Testis (tissue), 3 donors: Measurements from ENCODE around the gene ANKRD44. TPM values are rescaled to one million over a fixed set of nuclear protein-coding genes. Genes with fewer than 3 reads are reported as not detected.

Experiments used
- DNase-seq: peaks from one replicate; pipeline ENCODE4 v3.0.0-alpha.2; 2019
- H3K27ac ChIP-seq, 2 donors: fragments of 200-600 bp; sonication (generic); one replicate each; pipeline ENCODE4 v1.5.1; 2019
- H3K27me3 ChIP-seq: fragments of 200-600 bp; sonication (generic); one replicate; pipeline ENCODE4 v1.5.1; 2019
- H3K36me3 ChIP-seq: fragments of 200-600 bp; sonication (generic); one replicate; pipeline ENCODE4 v1.5.1; 2017; ENCODE audit warnings: low read depth; ENCODE audit errors: missing control alignments
- H3K4me1 ChIP-seq: fragments of 200-600 bp; sonication (generic); one replicate; pipeline ENCODE4 v1.5.1; 2019
- H3K4me3 ChIP-seq, 2 donors: fragments of 200-600 bp; sonication (generic); one replicate each; pipeline ENCODE4 v1.5.1; 2017 to 2019
- H3K9me3 ChIP-seq: fragments of 200-600 bp; sonication (generic); one replicate; pipeline ENCODE4 v1.5.1; 2017
- POLR2A ChIP-seq: fragments of 450-650 bp; IDR thresholded peaks from one replicate; pipeline ENCODE4 v1.6.1; 2017; ENCODE audit warnings: antibody characterized with exemption, mild to moderate bottlenecking, moderate library complexity
- WGBS, 2 donors: methylation state at CpG; one replicate each; pipeline ENCODE4 v1.1.5; 2018; 5-methylcytosine and 5-hydroxymethylcytosine counted together
- intact Hi-C: fragments of 100-400 bp; cut with DNase I; formaldehyde crosslinking; loops from one replicate; pipeline ENCODE4 v1.15.1; 2023; ENCODE audit warnings: low total_unique reads
- polyA plus RNA-seq: library from polyadenylated mRNA; stranded (reverse); fragments of 350-450 nt; fragmentation: Illumina TruSeq; extraction: RNeasy Lipid Tissue Mini Kit (QIAGEN cat#74804); gene quantifications from one replicate; pipeline ENCODE4 v1.2.3, GENCODE V29; 2014; ENCODE audit warnings: low read depth, low replicate concordance; ENCODE audit not compliant: insufficient read depth
- total RNA-seq, 2 donors: library from RNA; depleted of rRNA; stranded (reverse); fragments of >200 nt; gene quantifications; one replicate each; pipeline ENCODE4 v1.2.3, GENCODE V29; 2016
- TF ChIP-seq, protein P1 (sequence below), 3 experiments: fragments of 450-650 bp in 2 of 3; fragments of 200-600 bp in 1 of 3; sonication (generic) in 1 of 3; IDR thresholded peaks; one replicate each; pipeline ENCODE4 v1.5.1; 2016 to 2019; ENCODE audit warnings: antibody characterized with exemption in 3 of 3, mild to moderate bottlenecking in 2 of 3, moderate library complexity in 1 of 3

The ANKRD44 gene
- total and polyA plus RNA-seq, 3 donors from 2014 or later: 11.2 to 14.5 (median 11.5) TPM

GRCh38 chr2:197269815-197270214 lies 40.8 kb downstream of the ANKRD44 start:
- Histone ChIP-seq H3K4me1 (no peaks in the 10 kb centered on the region), H3K27me3 (no peaks in the 10 kb centered on the region), H3K27ac (no peak overlapping the region), H3K36me3 (no peaks in the 10 kb centered on the region), H3K4me3 (no peak overlapping the region), H3K9me3 (no peaks in the 10 kb centered on the region)
- DNase-seq: no peak
- TF ChIP-seq, protein P1, sequence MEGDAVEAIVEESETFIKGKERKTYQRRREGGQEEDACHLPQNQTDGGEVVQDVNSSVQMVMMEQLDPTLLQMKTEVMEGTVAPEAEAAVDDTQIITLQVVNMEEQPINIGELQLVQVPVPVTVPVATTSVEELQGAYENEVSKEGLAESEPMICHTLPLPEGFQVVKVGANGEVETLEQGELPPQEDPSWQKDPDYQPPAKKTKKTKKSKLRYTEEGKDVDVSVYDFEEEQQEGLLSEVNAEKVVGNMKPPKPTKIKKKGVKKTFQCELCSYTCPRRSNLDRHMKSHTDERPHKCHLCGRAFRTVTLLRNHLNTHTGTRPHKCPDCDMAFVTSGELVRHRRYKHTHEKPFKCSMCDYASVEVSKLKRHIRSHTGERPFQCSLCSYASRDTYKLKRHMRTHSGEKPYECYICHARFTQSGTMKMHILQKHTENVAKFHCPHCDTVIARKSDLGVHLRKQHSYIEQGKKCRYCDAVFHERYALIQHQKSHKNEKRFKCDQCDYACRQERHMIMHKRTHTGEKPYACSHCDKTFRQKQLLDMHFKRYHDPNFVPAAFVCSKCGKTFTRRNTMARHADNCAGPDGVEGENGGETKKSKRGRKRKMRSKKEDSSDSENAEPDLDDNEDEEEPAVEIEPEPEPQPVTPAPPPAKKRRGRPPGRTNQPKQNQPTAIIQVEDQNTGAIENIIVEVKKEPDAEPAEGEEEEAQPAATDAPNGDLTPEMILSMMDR (IDR thresholded peaks at IDR 0.05): no peak
- TF ChIP-seq POLR2A: no peak
- intact Hi-C loops: no loop called here

GRCh38 chr2:197268786-197269584 lies 41.6 kb downstream of the ANKRD44 start:
- H3K4me3 ChIP-seq: no peak overlapping the region
- H3K27ac ChIP-seq: no peak overlapping the region
- H3K27me3 ChIP-seq: no peaks in the 10 kb centered on the region
- intact Hi-C loops: no loop called here
- H3K36me3 ChIP-seq: no peaks in the 10 kb centered on the region
- no peaks in the 10 kb centered on the region for H3K9me3 ChIP-seq
- no peaks in the 10 kb centered on the region for H3K4me1 ChIP-seq
- 68 to 73% methylated on average over 7 of the region's 7 CpGs for WGBS, 2 donors
- TF ChIP-seq, protein P1 (IDR thresholded peaks at IDR 0.05): no peak
- TF ChIP-seq POLR2A: no peak
- no peak for DNase-seq

DNA sequence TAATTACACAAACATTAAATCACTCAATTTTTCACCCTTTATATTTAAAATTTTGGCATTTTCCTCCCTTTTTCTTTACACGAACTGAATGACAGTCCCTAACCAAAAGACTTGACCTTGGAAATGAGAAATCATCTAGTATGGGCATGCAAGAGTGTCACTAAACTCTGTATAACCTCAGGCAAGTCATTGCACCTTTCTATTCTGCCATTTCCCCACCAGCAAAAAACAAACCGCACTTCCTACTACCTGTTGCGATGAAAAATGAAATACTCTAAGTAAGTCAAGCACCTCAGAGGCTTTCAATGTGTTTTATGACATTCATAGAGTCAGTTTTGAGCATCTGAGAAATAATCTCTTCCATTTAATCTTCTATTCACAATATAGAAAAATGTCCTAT lies 44.1 kb downstream of the ANKRD44 start:
- no peaks in the 10 kb centered on the region for H3K9me3 ChIP-seq
- no peaks in the 10 kb centered on the region for H3K4me1 ChIP-seq
- no peaks in the 10 kb centered on the region for H3K36me3 ChIP-seq
- intact Hi-C loops: no loop called here
- no peak for DNase-seq
- H3K27me3 ChIP-seq: no peaks in the 10 kb centered on the region
- 83 to 91% methylated on average over 3 of the region's 3 CpGs for WGBS, 2 donors
- TF ChIP-seq POLR2A: no peak
- TF ChIP-seq, protein P1 (IDR thresholded peaks at IDR 0.05): no peak
- H3K27ac ChIP-seq: no peak overlapping the region
- H3K4me3 ChIP-seq: no peak overlapping the region

DNA sequence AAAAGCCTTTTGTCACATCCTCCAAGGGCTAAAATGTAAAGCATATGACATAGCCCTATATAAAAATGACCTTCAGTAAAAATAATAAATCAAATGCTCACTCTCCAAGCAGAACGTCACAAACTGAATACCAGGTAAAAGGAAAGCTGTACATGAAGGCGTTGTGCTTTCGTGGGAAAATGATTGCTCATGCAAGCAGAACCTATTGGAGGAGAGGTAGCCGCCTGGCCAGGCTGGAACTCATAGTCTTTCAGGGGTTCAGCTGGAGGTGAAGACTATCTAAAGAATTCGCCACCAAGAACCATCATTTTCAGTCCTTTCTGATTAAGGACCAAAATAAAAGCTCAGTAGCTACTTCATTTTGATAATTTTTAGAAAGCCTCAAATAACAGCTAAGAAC lies 44.7 kb downstream of the ANKRD44 start:
- TF ChIP-seq POLR2A: no peak
- TF ChIP-seq, protein P1 (IDR thresholded peaks at IDR 0.05): no peak
- Histone ChIP-seq H3K4me1 (no peaks in the 10 kb centered on the region), H3K36me3 (no peaks in the 10 kb centered on the region), H3K27ac (no peak overlapping the region), H3K4me3 (no peak overlapping the region), H3K9me3 (no peaks in the 10 kb centered on the region), H3K27me3 (no peaks in the 10 kb centered on the region)
- intact Hi-C loops: no loop called here
- DNase-seq: no peak
- WGBS, 2 donors: 88 to 90% methylated on average over 5 of the region's 5 CpGs

- intact Hi-C loops: no loop called here
- no peak for TF ChIP-seq POLR2A
- TF ChIP-seq, protein P1 (IDR thresholded peaks at IDR 0.05): no peak
- 75 to 80% methylated on average over 4 of the region's 4 CpGs for WGBS, 2 donors
- H3K27ac ChIP-seq: no peak overlapping the region
- no peak overlapping the region for H3K4me3 ChIP-seq
- H3K36me3 ChIP-seq: no peaks in the 10 kb centered on the region
- no peaks in the 10 kb centered on the region for H3K4me1 ChIP-seq
- no peak for DNase-seq
- H3K9me3 ChIP-seq: no peaks in the 10 kb centered on the region
- no peaks in the 10 kb centered on the region for H3K27me3 ChIP-seq
Observed at GRCh38 chr2:197265036-197265435, 45.5 kb downstream of the ANKRD44 start.
